ENCODE data around the gene CAMKMT.
"Not testable (repeated sequence)": the region's sequence is repeated elsewhere in the genome, so short reads cannot be mapped to it uniquely, and the experiment has no call there.

The CAMKMT gene

DNA sequence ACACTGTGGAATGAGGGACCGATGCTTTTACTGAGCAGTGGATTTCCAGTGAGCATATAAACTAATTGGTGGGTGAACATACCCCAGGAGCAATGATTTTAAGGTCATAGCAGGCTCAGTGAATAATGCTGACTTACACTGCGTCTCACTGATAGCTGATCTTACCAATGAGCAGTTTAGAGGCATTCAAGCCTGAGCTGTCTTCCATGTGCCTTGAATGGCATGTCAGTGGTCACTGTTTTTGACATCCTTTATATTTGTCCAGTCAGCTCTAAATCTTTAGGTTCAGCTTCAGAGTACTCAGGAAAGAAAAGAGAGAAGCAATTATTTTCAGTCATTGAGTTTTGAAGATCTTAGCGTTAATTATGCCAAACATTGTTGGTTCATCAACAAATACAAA is 88.3 kb downstream of the CAMKMT start:
- no peak for DNase-seq

- DNase-seq, result no peak
These were observed 89.1 kb downstream of the CAMKMT start for GRCh38 chr2:44450806-44451205.

GRCh38 chr2:44452069-44452583 is 90.4 kb downstream of the CAMKMT start:
- DNase-seq, result no peak

- DNase-seq, result no peak
These were observed 91.5 kb downstream of the CAMKMT start for GRCh38 chr2:44453259-44453658.

- no peak for DNase-seq
These were observed 94.1 kb downstream of the CAMKMT start for GRCh38 chr2:44455877-44456276.

DNA sequence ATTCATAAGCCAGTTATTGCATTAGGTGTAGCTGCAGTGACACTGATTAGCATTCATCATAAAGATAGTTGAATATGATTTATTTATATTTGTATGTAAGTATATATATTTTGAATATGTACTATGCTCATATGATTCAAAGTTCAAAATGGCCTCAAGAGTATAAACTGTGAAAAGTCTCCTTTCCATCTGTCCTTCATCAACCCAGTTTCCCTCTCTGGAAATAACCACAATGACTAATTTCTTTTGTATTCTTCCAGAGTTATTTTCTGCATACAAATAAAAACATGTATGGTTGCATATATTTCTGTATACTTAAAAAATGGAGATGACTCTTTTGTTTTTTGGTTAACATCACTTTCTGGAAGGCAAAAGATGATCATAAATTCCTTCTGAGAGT is 95.2 kb downstream of the CAMKMT start:
- no peak for DNase-seq

DNA sequence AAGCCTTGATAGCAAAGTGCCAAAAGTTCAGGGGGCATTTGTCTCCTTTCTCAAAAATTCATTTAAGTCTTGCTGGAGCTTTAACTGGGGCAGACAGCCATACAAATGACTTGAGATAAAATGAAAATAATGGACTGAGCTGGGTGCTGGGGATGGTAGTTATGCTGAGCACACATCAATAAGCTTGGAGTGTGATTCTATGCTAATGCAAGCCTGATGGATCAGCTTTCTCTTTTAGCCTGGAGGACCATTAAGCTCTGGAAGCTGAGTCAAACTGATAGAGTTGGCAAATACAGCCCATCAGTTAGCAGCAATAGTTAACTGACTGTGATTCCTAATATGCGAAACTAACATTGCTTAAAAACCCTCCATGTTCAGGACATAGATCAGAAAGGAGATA is 98.0 kb downstream of the CAMKMT start:
- no peak for DNase-seq

GRCh38 chr2:44462934-44463849 is 101.4 kb downstream of the CAMKMT start:
- no peak for DNase-seq

GRCh38 chr2:44464437-44464836 is 102.7 kb downstream of the CAMKMT start:
- DNase-seq, result no peak

GRCh38 chr2:44470151-44470550 is 108.4 kb downstream of the CAMKMT start:
- DNase-seq, result no peak

DNA sequence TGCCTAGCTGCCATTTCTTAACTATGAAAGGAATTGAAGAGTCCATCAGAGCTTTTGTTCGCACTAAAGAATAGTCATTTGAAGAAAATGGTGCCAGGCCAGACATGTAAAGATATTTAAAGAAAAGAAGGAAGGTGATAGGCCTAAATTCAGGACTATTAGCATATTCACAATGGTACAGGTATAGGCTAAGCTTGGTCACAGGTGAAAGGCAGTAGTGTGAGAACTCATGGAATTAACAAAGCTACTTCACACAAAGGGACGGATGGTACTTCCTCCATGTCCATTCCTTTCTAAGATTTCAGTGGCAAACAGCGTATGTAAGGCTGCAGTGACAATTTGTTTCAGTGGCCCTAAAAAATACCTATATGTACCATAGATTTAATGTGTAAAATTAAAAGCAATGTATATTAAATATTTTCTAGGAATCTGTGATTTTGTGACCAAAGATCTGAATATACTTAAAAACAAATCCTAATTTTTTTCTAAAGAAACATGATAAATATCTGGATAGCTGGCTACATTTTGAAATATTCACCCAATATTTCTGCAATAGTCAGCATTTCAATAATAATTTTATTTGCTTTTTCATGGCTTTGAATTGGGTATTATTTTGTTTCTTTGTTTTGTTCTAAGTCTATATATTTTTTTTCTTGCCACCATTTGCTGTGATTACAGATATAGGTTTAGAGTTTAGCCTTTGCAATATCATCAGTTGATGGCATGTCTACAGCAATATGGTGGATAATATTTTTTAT is 116.1 kb downstream of the CAMKMT start:
- no peak for DNase-seq

- peak; percentile 91 for DNase-seq
These were observed 117.6 kb downstream of the CAMKMT start for GRCh38 chr2:44479127-44479887.

DNA sequence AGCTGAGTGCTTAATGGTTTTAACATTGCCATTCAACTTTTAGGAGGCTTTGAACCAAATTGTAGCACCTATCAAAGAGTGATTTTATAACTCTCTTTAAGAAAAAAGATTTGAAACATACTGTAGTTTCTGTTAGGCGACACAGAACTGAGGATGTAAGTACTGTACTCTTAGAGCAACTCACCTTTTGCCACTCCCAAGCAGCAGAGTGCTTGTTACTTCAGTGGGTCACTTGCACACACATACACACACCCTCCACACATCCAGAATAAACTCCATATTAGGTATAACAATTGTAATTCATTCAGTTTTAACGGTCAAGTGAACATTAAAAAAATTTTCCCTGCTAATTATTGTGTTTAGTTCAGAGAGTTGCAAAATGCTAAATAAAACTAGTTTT is 118.3 kb downstream of the CAMKMT start:
- DNase-seq, result no peak

GRCh38 chr2:44487052-44487451 is 125.3 kb downstream of the CAMKMT start:
- DNase-seq, result no peak

DNA sequence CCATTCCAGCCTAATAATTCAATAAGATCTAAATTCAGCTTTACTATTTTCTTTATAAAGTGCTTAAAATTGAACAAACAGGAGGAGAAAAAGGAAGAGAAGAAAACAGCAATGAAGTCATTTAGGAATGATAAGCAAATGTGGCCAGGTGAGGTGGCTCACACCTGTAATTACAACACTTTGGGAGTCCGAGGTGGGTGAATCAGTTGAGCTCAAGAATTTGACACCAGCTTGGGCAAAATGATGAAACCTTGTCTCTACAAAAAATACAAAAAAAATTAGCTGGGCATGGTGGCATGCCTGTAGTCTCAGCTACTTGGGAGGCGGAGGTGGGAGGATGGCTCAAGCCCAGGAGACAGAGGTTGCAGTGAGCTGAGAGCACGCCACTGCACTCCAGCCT is 129.0 kb downstream of the CAMKMT start:
- no peak for DNase-seq

DNA sequence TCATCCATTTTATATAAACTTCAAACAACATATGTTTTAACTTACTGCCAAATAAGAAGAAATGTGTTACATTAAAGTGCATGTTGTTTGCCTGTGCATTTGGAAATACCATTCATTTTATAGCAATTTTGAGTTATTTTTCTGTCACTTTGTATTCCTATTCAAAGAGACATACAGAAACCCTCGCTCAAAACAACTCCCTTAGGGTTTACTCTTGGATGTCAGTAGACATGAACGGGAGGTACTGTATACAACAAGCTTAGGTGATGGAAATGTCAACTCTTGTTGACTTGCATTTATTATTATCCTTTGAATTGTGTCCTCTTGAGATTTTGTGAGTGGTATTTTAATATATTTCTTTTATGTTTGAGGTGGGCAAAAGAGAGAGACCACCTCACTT is 132.3 kb downstream of the CAMKMT start:
- DNase-seq, result no peak

DNA sequence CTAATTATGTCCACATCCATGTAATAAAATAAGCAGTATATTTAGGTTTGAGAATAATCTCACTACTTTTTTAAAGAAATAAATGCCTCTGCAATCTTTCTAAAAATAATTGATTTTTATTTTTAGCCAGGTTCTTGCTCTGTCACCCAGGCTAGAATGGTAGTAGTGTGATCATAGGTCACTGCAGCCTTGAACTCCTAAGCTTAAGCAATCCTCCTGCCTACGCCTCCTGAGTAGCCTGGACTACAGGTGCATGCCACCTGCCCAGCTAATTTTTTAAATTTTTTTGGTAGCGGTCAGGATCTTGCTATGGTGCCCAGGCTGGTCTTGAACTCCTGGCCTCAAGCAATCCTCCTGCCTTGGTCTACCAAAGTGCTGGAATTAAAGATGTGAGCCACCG is 133.3 kb downstream of the CAMKMT start:
- no peak for DNase-seq

- no peak for DNase-seq
These were observed 133.8 kb downstream of the CAMKMT start for GRCh38 chr2:44495544-44495943.

- DNase-seq, result no peak
These were observed 134.4 kb downstream of the CAMKMT start for GRCh38 chr2:44496130-44496529.

- no peak for DNase-seq
These were observed 136.8 kb downstream of the CAMKMT start for GRCh38 chr2:44498551-44498950.

- DNase-seq, result not testable (repeated sequence)
These were observed 143.9 kb downstream of the CAMKMT start for GRCh38 chr2:44505664-44506063.

- DNase-seq, result no peak
These were observed 148.5 kb downstream of the CAMKMT start for GRCh38 chr2:44510246-44510645.

DNA sequence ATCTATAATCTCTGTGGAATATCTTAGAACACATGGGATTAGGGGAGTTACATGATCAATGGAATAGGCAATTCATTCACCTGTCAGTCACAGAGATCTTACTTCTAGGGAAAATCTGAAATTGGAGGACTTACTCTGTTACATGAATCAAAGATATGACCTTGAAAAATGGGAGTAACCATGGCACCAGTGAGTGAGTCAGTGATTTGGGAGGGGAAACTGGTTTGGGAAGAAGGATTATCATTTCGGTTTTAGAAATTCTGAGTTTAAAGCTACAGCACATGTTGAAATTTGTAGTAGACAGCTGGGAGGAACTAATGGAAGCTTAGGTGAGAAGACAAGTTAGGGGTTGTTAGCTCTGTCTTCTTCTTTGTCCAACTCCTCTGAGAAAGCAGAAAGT is 153.7 kb downstream of the CAMKMT start:
- no peak for DNase-seq
